NCI-H2029 treated with DMSO at 0.1 percent for 48 hours (cell line): Measurements from ENCODE around the gene ALPG.

Source experiments
- DNase-seq: peaks from one replicate; lab custom pipeline; 2025; lab: John Stamatoyannopoulos, UW

Gene ALPG

DNA sequence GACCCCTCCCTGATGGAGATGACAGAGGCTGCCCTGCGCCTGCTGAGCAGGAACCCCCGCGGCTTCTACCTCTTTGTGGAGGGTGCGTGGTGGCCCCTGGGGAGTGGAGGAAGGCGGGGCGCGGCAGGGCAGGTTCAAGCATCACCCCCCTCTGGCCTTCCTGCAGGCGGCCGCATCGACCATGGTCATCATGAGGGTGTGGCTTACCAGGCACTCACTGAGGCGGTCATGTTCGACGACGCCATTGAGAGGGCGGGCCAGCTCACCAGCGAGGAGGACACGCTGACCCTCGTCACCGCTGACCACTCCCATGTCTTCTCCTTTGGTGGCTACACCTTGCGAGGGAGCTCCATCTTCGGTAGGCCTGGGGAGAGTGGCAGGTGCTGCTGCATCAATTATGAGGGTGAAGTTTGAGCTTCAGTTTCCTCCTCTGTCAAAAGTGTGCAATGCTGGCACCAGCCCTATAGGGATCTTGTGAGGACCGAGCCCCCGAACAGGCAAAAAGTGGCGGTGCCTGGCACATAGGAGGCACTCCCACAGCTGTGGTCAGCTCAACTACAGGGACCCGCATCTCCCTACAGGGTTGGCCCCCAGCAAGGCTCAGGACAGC, 51.5 kb downstream of the ALPG start:
- no peak for DNase-seq

DNA sequence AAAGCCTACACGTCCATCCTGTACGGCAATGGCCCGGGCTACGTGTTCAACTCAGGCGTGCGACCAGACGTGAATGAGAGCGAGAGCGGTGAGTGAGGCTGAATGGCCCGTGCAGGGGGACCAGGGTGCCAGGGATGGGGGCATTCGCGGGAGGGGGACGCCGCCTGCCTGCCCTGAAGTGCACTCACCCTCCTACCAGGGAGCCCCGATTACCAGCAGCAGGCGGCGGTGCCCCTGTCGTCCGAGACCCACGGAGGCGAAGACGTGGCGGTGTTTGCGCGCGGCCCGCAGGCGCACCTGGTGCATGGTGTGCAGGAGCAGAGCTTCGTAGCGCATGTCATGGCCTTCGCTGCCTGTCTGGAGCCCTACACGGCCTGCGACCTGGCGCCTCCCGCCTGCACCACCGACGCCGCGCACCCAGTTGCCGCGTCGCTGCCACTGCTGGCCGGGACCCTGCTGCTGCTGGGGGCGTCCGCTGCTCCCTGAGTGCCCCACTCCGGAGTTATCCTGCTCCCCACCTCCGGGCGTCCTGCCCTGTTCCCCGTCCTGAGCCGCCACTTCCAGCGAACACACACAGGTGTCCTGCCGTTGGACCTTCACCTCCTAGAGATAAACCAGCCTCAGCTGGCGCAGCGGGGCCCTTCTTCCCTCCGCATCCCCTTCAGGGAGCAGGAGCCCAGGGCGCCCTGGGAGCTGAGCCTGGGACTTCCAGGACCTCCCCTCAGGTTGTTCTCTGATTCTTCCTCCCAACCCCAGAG, 52.2 kb downstream of the ALPG start:
- no peak for DNase-seq

DNA sequence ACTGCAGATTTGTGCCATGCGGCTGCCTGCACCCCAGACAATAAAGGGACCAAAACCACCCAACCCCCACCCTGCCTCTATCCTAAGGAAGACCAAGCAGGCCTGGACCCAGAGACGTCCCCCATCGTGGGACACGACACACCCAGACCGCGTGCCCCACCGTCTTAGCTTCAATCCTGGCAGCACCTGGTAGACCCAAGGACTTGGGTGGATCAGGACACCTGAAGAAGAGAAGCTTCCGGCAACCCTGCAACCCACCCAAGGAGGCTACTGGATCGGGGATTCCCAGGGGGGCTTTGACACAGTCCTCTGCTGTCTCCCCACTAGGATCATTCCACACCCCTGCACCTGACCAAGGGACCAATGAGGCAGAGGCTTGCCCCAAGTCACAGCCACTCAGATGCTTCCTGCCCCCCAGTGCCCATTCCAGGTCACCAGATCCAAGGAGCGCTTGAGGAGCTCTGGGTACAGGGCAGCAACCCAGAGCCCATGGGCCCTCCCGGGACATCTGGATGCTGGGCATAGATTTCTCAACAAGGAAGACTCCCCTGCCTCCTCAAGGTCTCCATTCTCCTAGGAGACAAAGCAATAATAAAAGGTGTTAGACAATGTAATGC, 52.9 kb downstream of the ALPG start:
- DNase-seq: no peak

DNA sequence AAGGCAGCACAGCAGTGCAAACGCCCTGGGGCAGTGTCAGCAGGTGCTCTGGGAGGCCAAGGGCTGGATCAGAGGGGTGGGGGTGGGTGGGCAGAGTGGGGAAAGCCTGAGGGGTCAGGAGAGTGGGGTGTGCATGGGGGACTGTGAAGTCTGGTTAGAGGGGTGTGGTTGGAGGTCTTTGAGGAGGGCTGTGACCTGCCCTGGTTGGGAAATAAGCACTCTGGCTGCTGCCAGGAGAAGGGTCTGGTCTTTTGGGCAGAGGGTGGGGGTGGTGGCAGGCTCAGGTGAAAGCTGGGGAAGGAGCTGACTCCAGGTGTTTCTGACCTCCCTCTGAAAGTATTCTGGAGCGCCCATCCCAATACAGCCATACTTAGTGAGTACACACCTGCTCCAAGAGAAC, 53.5 kb downstream of the ALPG start:
- DNase-seq: no peak
